ENCODE data around the gene GAPT. TPM values are rescaled to one million over a fixed set of nuclear protein-coding genes. Genes with fewer than 3 reads are reported as not detected.

Gene GAPT
- not detected in 2 replicates for total RNA-seq
- not detected in 2 replicates for polyA plus RNA-seq
- polyA plus RNA-seq (2011; cell fraction: cytosol; rRNA removed): not detected in 2 replicates
- not detected in 2 replicates for polyA plus RNA-seq (2011; cell fraction: nucleus; rRNA removed)
- polyA plus RNA-seq (2012): not detected in 2 replicates
- polyA minus RNA-seq: not detected in 2 replicates
- polyA minus RNA-seq (2011; cell fraction: cytosol; rRNA and poly(A)+ RNA removed): not detected
- not detected in 2 replicates for polyA minus RNA-seq (2011; cell fraction: nucleus; rRNA and poly(A)+ RNA removed)
- Bru-seq, nascent RNA: not detected
- percentile 11 among the genes with signal in this experiment for BruChase-seq, experiment 1, labeled RNA remaining after a 6-hour chase
- BruChase-seq, experiment 2, labeled RNA remaining after a 2-hour chase: not detected
- long read RNA-seq: 0 reads

GRCh38 chr5:58491216-58491892, at the start of gene GAPT:
Gene GAPT, plus strand, starts transcription at chr5:58491435. Its CDS starts 3,102 bp downstream, at chr5:58494537.
- intact Hi-C loops (cut with micrococcal nuclease): no loop called here

More at GRCh38 chr5:58491216-58491892, at the start of gene GAPT:
- BruUV-seq (replicated peaks): no TSS peak
- H3K9me1 ChIP-seq (replicated peaks; ENCODE audit: control insufficient read depth, extremely low read depth, insufficient read depth, low read length): no peaks in the 10 kb centered on the region
- no peaks in the 10 kb centered on the region for H3K9me3 ChIP-seq (replicated peaks; ENCODE audit: control insufficient read depth, insufficient read depth, low read length)
- H3K4me3 ChIP-seq (replicated peaks in 1 of 3; ENCODE audit: insufficient read depth in 1 of 3, low read depth in 1 of 3, low read length in 3 of 3): no peak within 1 kb of the TSS
- dilution Hi-C loops (cut with MboI; ENCODE audit: extremely low pct_ligation_motif_present, low sequenced_read_pairs): no loop called here
- H3K36me3 ChIP-seq (ENCODE audit: control insufficient read depth in 2 of 2, extremely low read depth in 1 of 2, insufficient read depth in 2 of 2, low read length in 2 of 2): no peaks in the 10 kb centered on the region
- POLR2A ChIA-PET: no interaction called here
- peaks cover 8% of the 10 kb centered on the region in 2 experiments for H3K27me3 ChIP-seq (ENCODE audit: control insufficient read depth in 2 of 2, insufficient read depth in 2 of 2, low read length in 2 of 2)
- H3K27ac ChIP-seq (ENCODE audit: insufficient read depth, low read depth, low read length): no peak within 1 kb of the TSS
- DNase-seq (ENCODE audit: low read depth, low spot score): no peak
- peak; percentile 8 for FAIRE-seq
- H4K20me1 ChIP-seq (replicated peaks; ENCODE audit: control insufficient read depth, extremely low read depth, insufficient read depth, low read length): no peaks in the 10 kb centered on the region
- no peak within 1 kb of the TSS for H3K4me2 ChIP-seq (ENCODE audit: insufficient read depth, low read length)
- no peak within 1 kb of the TSS for H3K9ac ChIP-seq (replicated peaks; ENCODE audit: extremely low read depth, insufficient read depth, low read length)
- CTCF ChIA-PET: interaction anchor here (0.6 kb wide), 1 partner anchor 444 kb away, joined by 3 read pairs; no protein-coding TSS in a partner anchor
- TF ChIP-seq CTCF (IDR thresholded peaks at IDR 0.05; ENCODE audit: extremely low read depth in 1 of 2, insufficient read depth in 1 of 2, low read depth in 1 of 2, low read length in 2 of 2) (no peak), FOS (IDR thresholded peaks at IDR 0.05; ENCODE audit: borderline replicate concordance, insufficient read depth, low read length) (no peak), EZH2 (IDR thresholded peaks at IDR 0.05; ENCODE audit: borderline replicate concordance, low read depth, low read length, severe bottlenecking) (no peak), GATA2 (IDR thresholded peaks at IDR 0.05; ENCODE audit: insufficient read depth, insufficient read length, low read depth, low read length) (no peak), MAX (IDR thresholded peaks at IDR 0.05; ENCODE audit: insufficient read depth, insufficient read length) (no peak), POLR2A (IDR thresholded peaks at IDR 0.05; ENCODE audit: low read depth, low read length) (no peak), JUN (IDR thresholded peaks at IDR 0.05; ENCODE audit: borderline replicate concordance, insufficient read depth, insufficient read length, low read depth) (no peak), MYC (IDR thresholded peaks at IDR 0.05; ENCODE audit: low read depth, low read length) (no peak), POLR2AphosphoS5 (IDR thresholded peaks at IDR 0.05; ENCODE audit: insufficient read depth, low read depth, low read length) (no peak)
- H2AFZ ChIP-seq (ENCODE audit: low read depth, low read length): no peak within 1 kb of the TSS
- H3K4me1 ChIP-seq (ENCODE audit: control insufficient read depth, extremely low read depth, insufficient read depth, low read length): no peaks in the 10 kb centered on the region
- H3K79me2 ChIP-seq (ENCODE audit: control insufficient read depth, insufficient read depth, low read length): no peaks in the 10 kb centered on the region

Measured in endothelial cell of umbilical vein (primary cell).